Nephron progenitor cell (in vitro differentiated cells): ENCODE measurements around the gene MCTP2.

Source experiments
- DNase-seq: peaks from one replicate; pipeline ENCODE4 v3.0.0; 2021
- H3K27ac Mint-ChIP-seq: 2 replicates; pipeline ENCODE4 v1.8.0; 2021; ENCODE audit warnings: mild to moderate bottlenecking, moderate library complexity, mixed read lengths
- H3K27me3 Mint-ChIP-seq: 2 replicates; pipeline ENCODE4 v1.8.0; 2021; ENCODE audit warnings: mild to moderate bottlenecking, low read depth, mixed read lengths; ENCODE audit not compliant: poor library complexity
- H3K36me3 Mint-ChIP-seq: 2 replicates; pipeline ENCODE4 v1.8.0; 2021; ENCODE audit warnings: low read depth, mixed read lengths
- H3K4me1 Mint-ChIP-seq: 2 replicates; pipeline ENCODE4 v1.8.0; 2021; ENCODE audit warnings: mixed read lengths
- H3K4me3 Mint-ChIP-seq: 2 replicates; pipeline ENCODE4 v1.8.0; 2021; ENCODE audit warnings: mild to moderate bottlenecking, moderate library complexity, mixed read lengths
- H3K9me3 Mint-ChIP-seq: 2 replicates; pipeline ENCODE4 v1.8.0; 2021; ENCODE audit warnings: mild to moderate bottlenecking, moderate library complexity, mixed read lengths
- TF ChIP-seq, protein P1 (sequence below): fragments of 200-600 bp; sonication (generic); IDR thresholded peaks from 2 replicates; pipeline ENCODE4 v1.5.0; 2021; ENCODE audit warnings: antibody characterized with exemption

MCTP2 gene

DNA sequence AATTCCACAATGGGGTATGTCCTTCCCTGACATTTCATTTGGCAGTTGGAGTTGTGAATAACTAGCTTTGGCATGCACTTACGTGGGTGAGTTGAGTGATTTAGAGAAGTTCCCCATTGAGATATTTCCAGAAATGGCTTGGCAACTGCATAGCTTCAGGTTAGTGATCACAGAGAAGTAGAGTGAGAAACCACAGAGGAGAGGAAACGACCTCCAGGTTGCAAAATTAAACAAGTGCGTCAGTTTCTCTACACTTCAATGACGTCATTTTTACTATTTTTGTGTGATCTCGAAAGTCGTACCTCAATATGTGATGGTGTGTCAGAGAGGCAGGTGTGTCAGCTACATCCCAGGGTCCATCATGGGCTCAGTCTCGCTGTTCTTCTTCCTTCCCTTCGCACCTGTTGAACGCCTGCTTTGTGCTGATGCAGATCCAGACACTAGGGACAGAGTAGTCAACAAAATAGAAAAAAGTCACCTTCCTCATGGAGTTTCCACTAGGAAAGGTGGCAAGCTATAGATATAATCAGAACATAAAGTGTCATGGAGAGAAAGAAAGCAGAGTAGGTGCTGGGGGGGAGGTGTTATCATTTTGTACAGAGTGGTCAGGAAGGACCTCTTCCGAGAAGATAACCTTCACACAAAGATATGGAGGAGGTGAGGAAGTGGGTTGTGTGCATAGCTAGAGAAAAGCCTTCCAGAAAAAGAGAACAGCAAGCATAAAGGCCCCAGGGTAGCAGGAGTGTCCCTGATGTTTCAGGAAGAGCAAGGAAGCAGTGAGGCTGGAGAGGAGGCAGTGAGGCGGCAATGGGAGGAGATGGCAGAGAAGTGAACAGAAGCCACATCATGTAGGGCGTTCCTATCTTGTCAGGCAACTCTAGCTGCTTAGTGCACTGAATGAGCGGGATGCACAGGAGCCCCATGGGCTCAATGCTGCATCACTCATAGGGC is 75.6 kb downstream of the MCTP2 start:
- H3K36me3 Mint-ChIP-seq: peaks cover 2% of the 10 kb centered on the region
- H3K27ac Mint-ChIP-seq: no peak overlapping the region

DNA sequence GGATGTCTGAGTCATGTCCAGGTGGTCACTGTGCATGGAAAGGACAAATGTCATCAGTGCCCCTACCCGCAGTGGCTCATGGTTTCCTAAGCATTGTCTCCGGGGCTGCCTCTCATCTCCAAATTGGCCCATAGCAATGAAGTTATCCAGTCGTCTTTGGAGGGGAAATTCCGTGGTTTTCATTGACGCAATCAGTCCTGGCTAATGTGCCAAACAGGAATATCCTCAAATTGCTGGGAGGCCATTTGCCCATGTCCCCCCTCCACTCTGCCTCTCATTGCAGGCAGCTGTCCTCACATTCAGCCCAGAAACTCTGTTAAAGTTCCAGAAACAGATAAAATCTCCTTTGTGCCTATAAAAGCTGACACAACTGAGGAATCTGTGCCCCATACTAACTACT is 81.6 kb downstream of the MCTP2 start:
- H3K9me3 Mint-ChIP-seq: peaks cover 3% of the 10 kb centered on the region
- no peaks in the 10 kb centered on the region for H3K36me3 Mint-ChIP-seq
- no peak for DNase-seq
- no peaks in the 10 kb centered on the region for H3K4me1 Mint-ChIP-seq
- H3K27ac Mint-ChIP-seq: no peak overlapping the region
- no peak overlapping the region for H3K4me3 Mint-ChIP-seq
- peaks cover 5% of the 10 kb centered on the region for H3K27me3 Mint-ChIP-seq
- TF ChIP-seq, protein P1, sequence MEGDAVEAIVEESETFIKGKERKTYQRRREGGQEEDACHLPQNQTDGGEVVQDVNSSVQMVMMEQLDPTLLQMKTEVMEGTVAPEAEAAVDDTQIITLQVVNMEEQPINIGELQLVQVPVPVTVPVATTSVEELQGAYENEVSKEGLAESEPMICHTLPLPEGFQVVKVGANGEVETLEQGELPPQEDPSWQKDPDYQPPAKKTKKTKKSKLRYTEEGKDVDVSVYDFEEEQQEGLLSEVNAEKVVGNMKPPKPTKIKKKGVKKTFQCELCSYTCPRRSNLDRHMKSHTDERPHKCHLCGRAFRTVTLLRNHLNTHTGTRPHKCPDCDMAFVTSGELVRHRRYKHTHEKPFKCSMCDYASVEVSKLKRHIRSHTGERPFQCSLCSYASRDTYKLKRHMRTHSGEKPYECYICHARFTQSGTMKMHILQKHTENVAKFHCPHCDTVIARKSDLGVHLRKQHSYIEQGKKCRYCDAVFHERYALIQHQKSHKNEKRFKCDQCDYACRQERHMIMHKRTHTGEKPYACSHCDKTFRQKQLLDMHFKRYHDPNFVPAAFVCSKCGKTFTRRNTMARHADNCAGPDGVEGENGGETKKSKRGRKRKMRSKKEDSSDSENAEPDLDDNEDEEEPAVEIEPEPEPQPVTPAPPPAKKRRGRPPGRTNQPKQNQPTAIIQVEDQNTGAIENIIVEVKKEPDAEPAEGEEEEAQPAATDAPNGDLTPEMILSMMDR: no peak

More for the DNA sequence above, 75.6 kb downstream of the MCTP2 start:
- no peak for DNase-seq
- Mint-ChIP-seq H3K27me3 (peaks cover 3% of the 10 kb centered on the region), H3K4me3 (no peak overlapping the region), H3K4me1 (no peaks in the 10 kb centered on the region), H3K9me3 (peaks cover 17% of the 10 kb centered on the region)
- TF ChIP-seq, protein P1: no peak

DNA sequence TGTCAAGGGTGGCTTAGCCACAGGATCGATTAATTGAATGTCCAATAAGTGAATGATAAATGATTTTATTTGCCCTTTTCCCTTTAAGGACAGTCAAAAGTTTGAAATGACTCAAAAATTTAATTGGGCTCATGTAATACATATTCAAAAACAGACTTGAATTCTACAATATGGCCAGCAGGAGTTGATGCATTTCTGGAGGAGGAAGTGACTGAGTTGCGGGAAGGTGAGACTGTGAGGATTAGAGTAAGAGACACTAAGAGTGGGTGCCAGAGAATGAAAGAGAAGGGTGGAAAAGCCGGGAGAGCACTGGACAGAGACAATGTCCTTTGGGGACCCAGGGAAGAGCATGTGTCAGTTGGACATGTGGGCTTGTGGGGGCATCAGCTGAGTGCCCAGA is 83.3 kb downstream of the MCTP2 start:
- Mint-ChIP-seq H3K27me3 (peaks cover 5% of the 10 kb centered on the region), H3K9me3 (peaks cover 3% of the 10 kb centered on the region), H3K27ac (no peak overlapping the region), H3K36me3 (no peaks in the 10 kb centered on the region), H3K4me3 (no peak overlapping the region), H3K4me1 (no peaks in the 10 kb centered on the region)
- DNase-seq: no peak
- TF ChIP-seq, protein P1: no peak

DNA sequence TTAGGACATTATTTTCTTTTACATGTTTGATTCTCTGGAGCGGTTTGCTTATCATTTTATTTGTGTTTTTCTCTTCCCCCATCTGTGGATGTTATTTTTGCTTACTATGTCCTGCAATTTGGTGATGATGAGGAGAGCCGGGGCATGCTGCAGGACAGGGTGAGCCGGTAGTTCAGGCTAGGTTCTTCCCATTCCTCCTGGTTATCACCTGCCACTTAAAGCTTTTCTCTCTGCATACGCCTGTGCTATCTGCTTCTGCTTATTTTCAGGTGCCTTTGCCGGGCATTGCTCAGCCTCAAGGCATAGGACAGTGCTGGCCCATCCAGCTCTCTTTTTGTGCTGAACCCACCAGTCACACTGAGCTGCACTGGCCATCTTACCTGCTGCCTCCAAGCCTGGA is 85.8 kb downstream of the MCTP2 start:
- Mint-ChIP-seq H3K36me3 (no peaks in the 10 kb centered on the region), H3K27ac (no peak overlapping the region), H3K4me3 (no peak overlapping the region), H3K27me3 (peaks cover 5% of the 10 kb centered on the region), H3K9me3 (peaks cover 3% of the 10 kb centered on the region), H3K4me1 (no peaks in the 10 kb centered on the region)
- DNase-seq: no peak
- TF ChIP-seq, protein P1: no peak

DNA sequence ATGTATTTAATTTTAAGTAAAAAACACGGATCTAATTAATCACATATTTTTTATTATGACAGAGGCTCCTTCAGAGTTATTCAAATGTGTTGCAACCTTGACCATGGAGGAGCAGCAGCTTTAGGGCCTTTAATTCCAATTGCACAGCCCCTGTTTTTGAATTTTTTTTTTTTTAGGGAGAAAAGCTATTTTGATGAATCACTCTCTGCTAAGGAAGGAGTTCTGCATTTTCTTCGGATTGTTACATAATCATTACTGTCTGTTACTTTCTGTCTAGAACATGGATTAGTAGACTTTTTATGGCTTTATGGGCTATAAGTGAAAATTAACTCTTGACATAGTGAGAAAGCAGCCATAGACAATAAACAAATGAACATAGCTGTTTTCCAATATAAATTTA is 90.8 kb downstream of the MCTP2 start:
- no peak for DNase-seq
- Mint-ChIP-seq H3K4me3 (no peak overlapping the region), H3K27ac (no peak overlapping the region), H3K36me3 (no peaks in the 10 kb centered on the region), H3K27me3 (peaks cover 5% of the 10 kb centered on the region), H3K9me3 (peaks cover 3% of the 10 kb centered on the region), H3K4me1 (peaks cover 17% of the 10 kb centered on the region)
- TF ChIP-seq, protein P1: no peak

DNA sequence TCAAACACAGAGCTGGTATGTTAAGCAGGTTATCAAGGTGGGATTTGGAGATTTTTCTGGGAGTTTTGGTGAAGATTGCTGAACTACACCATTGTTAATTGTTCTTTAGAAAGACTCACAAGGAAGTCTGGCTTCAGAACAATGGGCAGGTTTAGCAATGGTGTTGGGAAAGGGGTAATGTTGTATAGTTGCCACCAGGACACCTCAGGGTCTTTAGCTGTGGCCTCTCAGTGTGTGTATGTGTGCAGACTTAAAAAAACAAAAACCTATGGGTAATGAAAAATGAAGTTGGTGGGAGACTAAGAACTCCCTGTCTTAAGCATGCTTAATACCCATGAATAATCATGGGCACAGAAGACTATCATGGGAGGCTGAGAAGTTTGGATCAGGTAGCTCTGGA is 91.7 kb downstream of the MCTP2 start:
- Mint-ChIP-seq H3K36me3 (no peaks in the 10 kb centered on the region), H3K27ac (no peak overlapping the region), H3K4me1 (peaks cover 22% of the 10 kb centered on the region), H3K9me3 (no peaks in the 10 kb centered on the region), H3K4me3 (no peak overlapping the region), H3K27me3 (no peaks in the 10 kb centered on the region)
- no peak for DNase-seq
- TF ChIP-seq, protein P1: no peak
